Measurements from ENCODE around the gene SRD5A3.

- TF ChIP-seq CEBPB (IDR thresholded peaks at IDR 0.05) (no peak), TAF1 (IDR thresholded peaks at IDR 0.05; ENCODE audit: low read depth) (no peak), MAX (IDR thresholded peaks at IDR 0.05) (no peak), NFIC (IDR thresholded peaks at IDR 0.05) (no peak), EGR1 (IDR thresholded peaks at IDR 0.05) (no peak), EP300 (IDR thresholded peaks at IDR 0.05; ENCODE audit: borderline replicate concordance) (no peak), YY1 (IDR thresholded peaks at IDR 0.05; ENCODE audit: low read depth) (no peak), FOXM1 (IDR thresholded peaks at IDR 0.05; ENCODE audit: borderline replicate concordance, low read depth) (no peak), RAD21 (IDR thresholded peaks at IDR 0.05; ENCODE audit: low read depth) (peak; percentile 86), REST (IDR thresholded peaks at IDR 0.05; ENCODE audit: low read depth) (no peak), ZBTB7A (IDR thresholded peaks at IDR 0.05; ENCODE audit: low read depth) (no peak), TEAD4 (IDR thresholded peaks at IDR 0.05) (no peak), USF1 (IDR thresholded peaks at IDR 0.05) (no peak), TCF12 (IDR thresholded peaks at IDR 0.05; ENCODE audit: low read depth) (no peak)
These were observed 24.3 kb upstream of the SRD5A3 start for GRCh38 chr4:55321707-55322264.
